Esophagus muscularis mucosa (tissue), 3 donors: ENCODE data around the gene FANCC.

ENCODE experiments used
- POLR2AphosphoS5 ChIP-seq, 2 donors: sonication (generic); formaldehyde crosslinking; IDR thresholded peaks; one replicate each; pipeline ENCODE4 v1.6.1; 2017; ENCODE audit warnings: antibody characterized with exemption in 2 of 2
- TF ChIP-seq, protein P1 (sequence below), 3 experiments: fragments of 200-600 bp in 2 of 3; fragments of 450-650 bp in 1 of 3; sonication (generic) in 2 of 3; IDR thresholded peaks; one replicate each; pipeline ENCODE4 v1.5.1; 2017 to 2019; ENCODE audit warnings: antibody characterized with exemption in 3 of 3, mild to moderate bottlenecking in 2 of 3, moderate library complexity in 1 of 3

DNA sequence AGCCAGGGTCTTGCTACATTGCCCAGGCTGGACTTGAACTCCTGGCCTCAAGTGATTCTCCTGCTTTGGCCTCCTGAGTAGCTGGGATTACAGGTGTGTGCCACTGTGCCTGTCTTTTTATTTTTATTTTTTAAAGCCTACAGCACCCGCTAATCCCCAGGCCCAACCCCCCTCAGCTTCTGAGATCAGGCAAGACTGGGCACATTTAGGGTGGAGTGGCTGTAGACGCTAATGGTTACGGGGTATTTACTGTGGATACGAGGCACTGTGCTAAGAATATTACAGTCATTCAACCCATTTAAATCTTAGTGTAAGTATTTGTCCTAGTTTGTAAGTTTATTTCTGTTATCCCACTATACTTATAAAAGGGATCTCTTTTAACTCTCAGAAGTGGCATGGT is 175.2 kb downstream of the FANCC start:
- TF ChIP-seq, protein P1, sequence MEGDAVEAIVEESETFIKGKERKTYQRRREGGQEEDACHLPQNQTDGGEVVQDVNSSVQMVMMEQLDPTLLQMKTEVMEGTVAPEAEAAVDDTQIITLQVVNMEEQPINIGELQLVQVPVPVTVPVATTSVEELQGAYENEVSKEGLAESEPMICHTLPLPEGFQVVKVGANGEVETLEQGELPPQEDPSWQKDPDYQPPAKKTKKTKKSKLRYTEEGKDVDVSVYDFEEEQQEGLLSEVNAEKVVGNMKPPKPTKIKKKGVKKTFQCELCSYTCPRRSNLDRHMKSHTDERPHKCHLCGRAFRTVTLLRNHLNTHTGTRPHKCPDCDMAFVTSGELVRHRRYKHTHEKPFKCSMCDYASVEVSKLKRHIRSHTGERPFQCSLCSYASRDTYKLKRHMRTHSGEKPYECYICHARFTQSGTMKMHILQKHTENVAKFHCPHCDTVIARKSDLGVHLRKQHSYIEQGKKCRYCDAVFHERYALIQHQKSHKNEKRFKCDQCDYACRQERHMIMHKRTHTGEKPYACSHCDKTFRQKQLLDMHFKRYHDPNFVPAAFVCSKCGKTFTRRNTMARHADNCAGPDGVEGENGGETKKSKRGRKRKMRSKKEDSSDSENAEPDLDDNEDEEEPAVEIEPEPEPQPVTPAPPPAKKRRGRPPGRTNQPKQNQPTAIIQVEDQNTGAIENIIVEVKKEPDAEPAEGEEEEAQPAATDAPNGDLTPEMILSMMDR (IDR thresholded peaks at IDR 0.05): no peak
- no peak for TF ChIP-seq POLR2AphosphoS5 (IDR thresholded peaks at IDR 0.05)
